ENCODE results near the gene CEP295NL. TPM values are rescaled to one million over a fixed set of nuclear protein-coding genes. Genes with fewer than 3 reads are reported as not detected.

CEP295NL gene
- total and polyA plus RNA-seq, 2 of the 8 experiments (the other 6 are each of a cell fraction or from before 2014, with no cell fraction given) = 0.06 to 2.0 TPM

DNA sequence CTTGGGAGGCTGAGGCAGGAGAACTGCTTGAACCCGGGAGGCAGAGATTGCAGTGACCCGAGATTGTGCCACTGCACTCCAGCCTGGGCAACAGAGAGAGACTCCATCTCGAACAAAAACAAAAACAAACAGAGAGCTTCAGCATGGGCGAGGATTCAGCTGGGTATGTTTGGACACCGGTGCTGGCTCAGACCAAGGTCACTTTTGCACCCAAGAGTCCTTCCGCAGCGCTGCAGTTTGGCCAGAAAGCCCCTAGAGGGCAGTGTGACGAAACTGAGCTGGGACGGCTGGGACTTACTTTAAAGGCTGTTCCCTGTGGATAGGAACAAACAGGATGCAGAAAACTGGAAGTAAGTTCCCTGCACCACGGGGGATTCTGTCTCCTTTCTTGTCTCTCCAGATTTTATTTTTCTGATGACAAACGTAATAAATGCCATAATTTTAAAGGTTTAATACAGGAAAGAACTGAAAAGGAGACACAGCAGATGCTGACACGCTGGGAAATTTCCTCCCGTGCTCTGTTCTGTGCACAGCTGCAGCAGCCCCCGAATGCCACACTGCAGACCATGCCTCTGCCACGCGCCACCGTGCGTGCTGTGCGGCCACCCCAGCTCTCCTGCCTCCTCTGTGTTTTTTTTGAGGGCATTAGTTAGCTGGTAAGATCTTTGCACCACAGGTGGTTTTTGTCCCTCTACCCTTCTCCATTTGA lies 37.2 kb downstream of the CEP295NL start:
- Histone ChIP-seq H3K4me1 (replicated peaks in 1 of 4; ENCODE audit: control insufficient read depth in 3 of 4, insufficient read depth in 4 of 4, low read length in 3 of 4) (no peaks in the 10 kb centered on the region; a peak in 1 of 7 replicates), H4K20me1 (replicated peaks in 1 of 2; ENCODE audit: control insufficient read depth in 1 of 2, insufficient read depth in 2 of 2, low read length in 2 of 2) (peaks cover 0 to 4% of the 10 kb centered on the region in 2 experiments), H3K9ac (replicated peaks in 1 of 4; ENCODE audit: extremely low read depth in 1 of 4, low read depth in 3 of 4, low read length in 3 of 4) (no peak overlapping the region), H2AFZ (ENCODE audit: low read length) (no peak overlapping the region), H2BK120ac (replicated peaks; ENCODE audit: low read depth, low read length) (no peak overlapping the region), H3K27ac (ENCODE audit: low read depth, low read length) (no peak overlapping the region), H2BK15ac (ENCODE audit: low read length) (no peak overlapping the region), H3K79me2 (ENCODE audit: control insufficient read depth in 1 of 2, insufficient read depth in 2 of 2, low read length in 2 of 2) (no peaks in the 10 kb centered on the region), H2BK20ac (ENCODE audit: low read length) (no peak overlapping the region), H2BK12ac (ENCODE audit: low read depth, low read length) (no peak overlapping the region), H2AK5ac (ENCODE audit: low read depth, low read length) (no peak overlapping the region), H3K79me1 (ENCODE audit: low read depth, low read length) (no peaks in the 10 kb centered on the region), H4K8ac (ENCODE audit: extremely low read depth, insufficient read depth, low read length) (peak overlapping the region; percentile 51; the same call in 1 of the 2 replicates), H3K14ac (ENCODE audit: insufficient read length) (no peak overlapping the region), H2BK5ac (ENCODE audit: low read depth, low read length) (no peak overlapping the region), H3K27me3 (replicated peaks in 1 of 4; ENCODE audit: control insufficient read depth in 3 of 4, extremely low read depth in 1 of 4, insufficient read depth in 3 of 4, low read length in 3 of 4) (no peaks in the 10 kb centered on the region), H3K56ac (replicated peaks; ENCODE audit: insufficient read length, low read depth, low read length) (no peak overlapping the region), H3K4ac (replicated peaks; ENCODE audit: insufficient read length, low read depth, low read length) (no peak overlapping the region), H3K36me3 (ENCODE audit: control insufficient read depth in 2 of 4, insufficient read depth in 4 of 4, low read length in 3 of 4) (peaks cover 0 to 6% (median 1%) of the 10 kb centered on the region in 4 experiments; a peak in 3 of 8 replicates), H3K4me3 (ENCODE audit: extremely low read depth in 1 of 4, insufficient read depth in 2 of 4, low read depth in 3 of 4, low read length in 4 of 4) (no peak overlapping the region), H3K4me2 (ENCODE audit: insufficient read depth in 1 of 2, low read depth in 2 of 2, low read length in 2 of 2) (no peak overlapping the region), H4K5ac (ENCODE audit: insufficient read length, low read depth, low read length) (no peak overlapping the region), H3K23ac (ENCODE audit: insufficient read length) (no peak overlapping the region), H3K9me3 (ENCODE audit: insufficient read depth in 2 of 2, low read depth in 1 of 2, low read length in 1 of 2) (no peaks in the 10 kb centered on the region), H4K91ac (replicated peaks; ENCODE audit: insufficient read length, low read length) (no peak overlapping the region), H3K18ac (ENCODE audit: extremely low read depth, low read length) (no peak overlapping the region), H3K23me2 (ENCODE audit: low read depth, low read length) (no peaks in the 10 kb centered on the region)
- WGBS, 2 experiments (ENCODE audit: extremely low coverage in 1 of 2, insufficient coverage in 1 of 2, insufficient read length in 1 of 2, insufficient replicate concordance in 2 of 2, low coverage in 1 of 2, low lambda C conversion rate in 2 of 2, missing lambda C conversion rate in 1 of 2) = 52% methylated on average over 19 of the region's 19 CpGs; no CpG with 5 or more reads in 1 of the 2 experiments
- DNase-seq (ENCODE audit: low read depth in 1 of 2, low spot score in 2 of 2) (peak; percentile 60 to 95), FAIRE-seq (peak; percentile 32)
- ChIA-PET POLR2A (ENCODE audit: partially characterized antibody) (interaction anchor here (0.6 to 1.7 kb wide), 5 partner anchors 18 to 106 kb away, joined by 3 to 5 read pairs (median 3); no protein-coding TSS in a partner anchor), CTCF (ENCODE audit: partially characterized antibody) (interaction anchor here (0.6 to 4.7 kb wide), 42 partner anchors 8 to 640 kb away, joined by 3 to 46 read pairs (median 4); no protein-coding TSS in a partner anchor)
- TF ChIP-seq BCL11A (IDR thresholded peaks at IDR 0.05; ENCODE audit: low read depth in 2 of 2, low read length in 2 of 2) (no peak), CHD2 (IDR thresholded peaks at IDR 0.05; ENCODE audit: low read length) (no peak), GTF2F1 (IDR thresholded peaks at IDR 0.05; ENCODE audit: borderline replicate concordance, low read depth, low read length) (no peak), CHD1 (IDR thresholded peaks at IDR 0.05; ENCODE audit: low read depth, low read length) (no peak), SAP30 (IDR thresholded peaks at IDR 0.05; ENCODE audit: insufficient read depth, insufficient replicate concordance, low read length) (no peak), CTCF (IDR thresholded peaks at IDR 0.05; ENCODE audit: control extremely low read depth in 1 of 3, insufficient read depth in 1 of 3, low read depth in 1 of 3, low read length in 3 of 3) (peak; percentile 82 to 97 (median 94)), YY1 (IDR thresholded peaks at IDR 0.05; ENCODE audit: low read depth, low read length) (0 out of 2 replicates have a peak, but pooled peaks have one; percentile 9), GABPA (IDR thresholded peaks at IDR 0.05; ENCODE audit: borderline replicate concordance, insufficient read depth, low read length) (0 out of 2 replicates have a peak, but pooled peaks have one; percentile 73), SIN3A (conservative IDR thresholded peaks at IDR 0.05 in 1 of 2, IDR thresholded peaks at IDR 0.05 in 1 of 2; ENCODE audit: low read depth in 1 of 2, low read length in 2 of 2) (peak in 1 of 2 experiments; percentile 50; a peak in 1 of 4 replicates)

Measured in H1 (cell line).